Dedifferentiated amniotic fluid mesenchymal stem cell (primary cell): ENCODE data around the gene TSC22D2.
"Not testable (repeated sequence)": the region's sequence is repeated elsewhere in the genome, so short reads cannot be mapped to it uniquely, and the experiment has no call there.

Source experiments
- DNase-seq: peaks from one replicate; pipeline ENCODE4 v3.0.0-alpha.2; 2016; ENCODE audit errors: extremely low spot score

Gene TSC22D2

GRCh38 chr3:150449169-150449721, 41.1 kb downstream of the TSC22D2 start:
- peak; percentile 26 for DNase-seq

- no peak for DNase-seq
Observed at GRCh38 chr3:150450916-150451315, 42.8 kb downstream of the TSC22D2 start.

GRCh38 chr3:150451329-150452048, 43.4 kb downstream of the TSC22D2 start:
- no peak for DNase-seq

GRCh38 chr3:150453353-150453752, 45.3 kb downstream of the TSC22D2 start:
- no peak for DNase-seq

GRCh38 chr3:150454085-150454484, 46.0 kb downstream of the TSC22D2 start:
- DNase-seq, result no peak

GRCh38 chr3:150454622-150455021, 46.5 kb downstream of the TSC22D2 start:
- DNase-seq, result no peak

GRCh38 chr3:150455341-150455740, 47.2 kb downstream of the TSC22D2 start:
- no peak for DNase-seq

- no peak for DNase-seq
Observed at GRCh38 chr3:150458001-150458400, 49.9 kb downstream of the TSC22D2 start.

GRCh38 chr3:150460484-150460883, 52.4 kb downstream of the TSC22D2 start:
- DNase-seq, result no peak

- DNase-seq, result no peak
Observed at GRCh38 chr3:150461399-150461798, 53.3 kb downstream of the TSC22D2 start.

GRCh38 chr3:150462108-150462507, 54.0 kb downstream of the TSC22D2 start:
- no peak for DNase-seq

GRCh38 chr3:150464684-150465083, 56.6 kb downstream of the TSC22D2 start:
- DNase-seq, result no peak

GRCh38 chr3:150467381-150467780, 59.3 kb downstream of the TSC22D2 start:
- DNase-seq, result no peak

GRCh38 chr3:150469031-150469930, 61.2 kb downstream of the TSC22D2 start:
- peak; percentile 77 for DNase-seq

GRCh38 chr3:150469931-150470740, 62.0 kb downstream of the TSC22D2 start:
- no peak for DNase-seq

GRCh38 chr3:150472421-150472820, 64.3 kb downstream of the TSC22D2 start:
- no peak for DNase-seq

GRCh38 chr3:150473161-150473560, 65.1 kb downstream of the TSC22D2 start:
- DNase-seq, result not testable (repeated sequence)

GRCh38 chr3:150479370-150479769, 71.3 kb downstream of the TSC22D2 start:
- DNase-seq, result no peak

GRCh38 chr3:150480877-150481276, 72.8 kb downstream of the TSC22D2 start:
- DNase-seq, result no peak

- peak; percentile 81 for DNase-seq
Observed at GRCh38 chr3:150483226-150483625, 75.1 kb downstream of the TSC22D2 start.

GRCh38 chr3:150484410-150484809, 76.3 kb downstream of the TSC22D2 start:
- DNase-seq, result no peak

- DNase-seq, result no peak
Observed at GRCh38 chr3:150488867-150489266, 80.8 kb downstream of the TSC22D2 start.
